CD4-positive, alpha-beta T cell treated with Interleukin-4 for 1 hour (primary cell): ENCODE results near the gene FSIP1.
"Not testable (repeated sequence)": the region's sequence is repeated elsewhere in the genome, so short reads cannot be mapped to it uniquely, and the experiment has no call there.

Experiments used
- DNase-seq, 2 donors: peaks; one replicate each; pipeline ENCODE4 v3.0.0-alpha.2; 2020 to 2022

The FSIP1 gene

GRCh38 chr15:39782441-39783138 lies at the start of gene FSIP1:
Gene FSIP1 (minus strand): TSS chr15:39782841. CDS start chr15:39776524, 6,317 bp downstream.
- peak; percentile 95 to 96 for DNase-seq

- no peak for DNase-seq
Observed at GRCh38 chr15:39830166-39830565, 47.5 kb upstream of the FSIP1 start.

- DNase-seq = no peak
Observed at GRCh38 chr15:39828374-39828931, 45.8 kb upstream of the FSIP1 start.

- DNase-seq = no peak
Observed at GRCh38 chr15:39826975-39827374, 44.3 kb upstream of the FSIP1 start.

- DNase-seq = no peak
Observed at GRCh38 chr15:39823634-39824033, 41.0 kb upstream of the FSIP1 start.

- DNase-seq = no peak
Observed at GRCh38 chr15:39820050-39820602, 37.5 kb upstream of the FSIP1 start.

- no peak for DNase-seq
Observed at GRCh38 chr15:39819533-39819932, 36.9 kb upstream of the FSIP1 start.

- DNase-seq = no peak
Observed at GRCh38 chr15:39817892-39818291, 35.3 kb upstream of the FSIP1 start.

- DNase-seq = no peak
Observed at GRCh38 chr15:39814489-39814888, 31.8 kb upstream of the FSIP1 start.

GRCh38 chr15:39812651-39813050 lies 30.0 kb upstream of the FSIP1 start:
- DNase-seq = not testable (repeated sequence)

GRCh38 chr15:39808909-39809308 lies 26.3 kb upstream of the FSIP1 start:
- DNase-seq = no peak

GRCh38 chr15:39807791-39808190 lies 25.1 kb upstream of the FSIP1 start:
- DNase-seq = no peak

- no peak for DNase-seq
Observed at GRCh38 chr15:39804026-39804425, 21.4 kb upstream of the FSIP1 start.

GRCh38 chr15:39803016-39803415 lies 20.4 kb upstream of the FSIP1 start:
- no peak for DNase-seq

- DNase-seq = peak in 1 of 2 donors; percentile 4
Observed at GRCh38 chr15:39801641-39802309, 19.1 kb upstream of the FSIP1 start.

- no peak for DNase-seq
Observed at GRCh38 chr15:39799552-39800011, 16.9 kb upstream of the FSIP1 start.

- DNase-seq = no peak
Observed at GRCh38 chr15:39798382-39798781, 15.7 kb upstream of the FSIP1 start.

- DNase-seq = no peak
Observed at GRCh38 chr15:39797407-39797806, 14.8 kb upstream of the FSIP1 start.

- DNase-seq = no peak
Observed at GRCh38 chr15:39796601-39797000, 14.0 kb upstream of the FSIP1 start.

GRCh38 chr15:39795486-39795885 lies 12.8 kb upstream of the FSIP1 start:
- no peak for DNase-seq

- DNase-seq = no peak
Observed at GRCh38 chr15:39794954-39795353, 12.3 kb upstream of the FSIP1 start.

GRCh38 chr15:39793923-39794322 lies 11.3 kb upstream of the FSIP1 start:
- DNase-seq = no peak

- no peak for DNase-seq
Observed at GRCh38 chr15:39792844-39793335, 10.2 kb upstream of the FSIP1 start.
